CD4-positive, alpha-beta T cell treated with Interleukin-12 subunit alpha and Interleukin-12 subunit beta, for 1 hour (primary cell): ENCODE measurements around the gene INPP5D.
"Not testable (repeated sequence)": the region's sequence is repeated elsewhere in the genome, so short reads cannot be mapped to it uniquely, and the experiment has no call there.

ENCODE experiments used
- DNase-seq: peaks from one replicate; pipeline ENCODE4 v3.0.0-alpha.2; 2020

INPP5D gene

GRCh38 chr2:233059797-233060500 lies at the start of gene INPP5D:
Gene INPP5D (plus strand): TSS chr2:233060342. CDS start chr2:233060479, 137 bp downstream.
- peak; percentile 84 for DNase-seq

GRCh38 chr2:233010569-233011267 lies 49.4 kb upstream of the INPP5D start:
- DNase-seq = no peak

- no peak for DNase-seq
Observed at GRCh38 chr2:233011268-233011650, 48.9 kb upstream of the INPP5D start.

- DNase-seq = no peak
Observed at GRCh38 chr2:233011702-233012131, 48.4 kb upstream of the INPP5D start.

GRCh38 chr2:233012301-233012971 lies 47.7 kb upstream of the INPP5D start:
- no peak for DNase-seq

- DNase-seq = no peak
Observed at GRCh38 chr2:233013027-233013461, 47.1 kb upstream of the INPP5D start, which contains the start of gene NGEF. Gene NGEF (minus strand): TSS chr2:233013256. CDS start chr2:232974890, 38,366 bp downstream.

- no peak for DNase-seq
Observed at GRCh38 chr2:233013650-233014049, 46.5 kb upstream of the INPP5D start.

- no peak for DNase-seq
Observed at GRCh38 chr2:233015019-233015645, 45.0 kb upstream of the INPP5D start.

- no peak for DNase-seq
Observed at GRCh38 chr2:233017947-233018346, 42.2 kb upstream of the INPP5D start.

GRCh38 chr2:233019610-233020009 lies 40.5 kb upstream of the INPP5D start:
- not testable (repeated sequence) for DNase-seq

GRCh38 chr2:233020454-233020853 lies 39.7 kb upstream of the INPP5D start:
- DNase-seq = no peak

- no peak for DNase-seq
Observed at GRCh38 chr2:233021771-233022170, 38.4 kb upstream of the INPP5D start.

GRCh38 chr2:233022561-233022960 lies 37.6 kb upstream of the INPP5D start:
- no peak for DNase-seq

- DNase-seq = no peak
Observed at GRCh38 chr2:233023007-233023760, 37.0 kb upstream of the INPP5D start.

- no peak for DNase-seq
Observed at GRCh38 chr2:233023761-233024410, 36.3 kb upstream of the INPP5D start.

- DNase-seq = no peak
Observed at GRCh38 chr2:233025706-233026105, 34.4 kb upstream of the INPP5D start.

GRCh38 chr2:233026198-233026813 lies 33.8 kb upstream of the INPP5D start:
- no peak for DNase-seq

GRCh38 chr2:233029321-233029720 lies 30.8 kb upstream of the INPP5D start:
- no peak for DNase-seq

GRCh38 chr2:233031556-233032500 lies 28.3 kb upstream of the INPP5D start:
- DNase-seq = no peak
